Tracheal epithelial cell (primary cell): Measurements from ENCODE around the gene CRABP2. TPM values are rescaled to one million over a fixed set of nuclear protein-coding genes. Genes with fewer than 3 reads are reported as not detected.

Experiments
- total RNA-seq: library from RNA; depleted of rRNA; stranded (reverse); fragments of >200 nt; gene quantifications from 2 replicates; pipeline ENCODE4 v1.2.1, GENCODE V29; 2014

CRABP2 gene
- total RNA-seq = 30.1 and 132 TPM in 2 replicates

GRCh38 chr1:156705321-156705917 is at the start of gene CRABP2:
Gene CRABP2 (minus strand): TSS chr1:156705583. CDS start chr1:156705446, 137 bp downstream.

GRCh38 chr1:156751451-156751756 is 46.0 kb upstream of the CRABP2 start, which contains the start of gene HDGF:
Gene HDGF (minus strand): TSS chr1:156751675. CDS start chr1:156751429, 246 bp downstream.

GRCh38 chr1:156740741-156741480 is 35.5 kb upstream of the CRABP2 start, which contains the start of gene MRPL24:
Gene MRPL24 (minus strand): TSS chr1:156741088. CDS start chr1:156738704, 2,384 bp downstream.

GRCh38 chr1:156728599-156729462 is 23.4 kb upstream of the CRABP2 start, which contains the start of gene ISG20L2:
Gene ISG20L2 (minus strand): TSS chr1:156728766. CDS start chr1:156727652, 1,114 bp downstream.

GRCh38 chr1:156727926-156728598 is 22.7 kb upstream of the CRABP2 start, which contains the start of gene METTL25B:
Gene METTL25B (plus strand): TSS chr1:156728469. CDS start chr1:156729105, 636 bp downstream.

GRCh38 chr1:156676820-156677615 is 28.4 kb downstream of the CRABP2 start, which contains the start of gene NES:
Gene NES (minus strand): TSS chr1:156677407. CDS start chr1:156677264, 143 bp downstream.

Other genes starting within 250 kb of the CRABP2 start
- gene MEF2D, start 204.8 kb downstream of the CRABP2 start, total RNA-seq = 3.0 and 3.6 TPM in 2 replicates
- 0.85 and 2.9 TPM in 2 replicates for gene IQGAP3, start 133.0 kb downstream of the CRABP2 start, total RNA-seq
- not detected in 2 replicates for gene TTC24, start 125.9 kb downstream of the CRABP2 start, total RNA-seq
- 141 and 151 TPM in 2 replicates for gene NAXE, start 113.8 kb downstream of the CRABP2 start, total RNA-seq
- 14.5 and 14.7 TPM in 2 replicates for gene GPATCH4, start 104.1 kb downstream of the CRABP2 start, total RNA-seq
- not detected in 2 replicates for gene HAPLN2, start 86.2 kb downstream of the CRABP2 start, total RNA-seq
- gene BCAN, start 63.5 kb downstream of the CRABP2 start, total RNA-seq = not detected in 2 replicates
- 0.24 TPM in 1 of 2 replicates, not detected in the other for gene NES, start 28.2 kb downstream of the CRABP2 start, total RNA-seq
- gene METTL25B, start 22.9 kb upstream of the CRABP2 start, total RNA-seq = 10.4 and 19.4 TPM in 2 replicates
- 8.5 and 9.9 TPM in 2 replicates for gene ISG20L2, start 23.2 kb upstream of the CRABP2 start, total RNA-seq
- gene MRPL24, start 35.5 kb upstream of the CRABP2 start, total RNA-seq = 40.0 and 52.4 TPM in 2 replicates
- gene HDGF, start 46.1 kb upstream of the CRABP2 start, total RNA-seq = 179 and 269 TPM in 2 replicates
- 7.7 and 8.4 TPM in 2 replicates for gene PRCC, start 62.0 kb upstream of the CRABP2 start, total RNA-seq
- gene SH2D2A, start 111.3 kb upstream of the CRABP2 start, total RNA-seq = 1.5 and 3.6 TPM in 2 replicates
- not detected in 2 replicates for gene INSRR, start 153.5 kb upstream of the CRABP2 start, total RNA-seq
- not detected in 2 replicates for gene NTRK1, start 155.3 kb upstream of the CRABP2 start, total RNA-seq
- 1.4 and 1.5 TPM in 2 replicates for gene PEAR1, start 188.1 kb upstream of the CRABP2 start, total RNA-seq
- not detected in 2 replicates for gene LRRC71, start 215.0 kb upstream of the CRABP2 start, total RNA-seq